HG03025 (cell line): Measurements from ENCODE around the gene CDH13.

Experiments used
- ATAC-seq: cut with Tn5 transposase; IDR thresholded peaks from one replicate; pipeline ENCODE4 v1.9.1; 2021; ENCODE audit warnings: mild to moderate bottlenecking, moderate library complexity; ENCODE audit not compliant: unreplicated experiment, low FRiP score

Gene CDH13

GRCh38 chr16:83793179-83793578, 1166.4 kb downstream of the CDH13 start:
- no peak for ATAC-seq

- ATAC-seq, result no peak
Measured at GRCh38 chr16:83794860-83795554, 1168.2 kb downstream of the CDH13 start.

- ATAC-seq, result no peak
Measured at GRCh38 chr16:83797013-83797412, 1170.2 kb downstream of the CDH13 start.

- no peak for ATAC-seq
Measured at GRCh38 chr16:83799336-83799735, 1172.6 kb downstream of the CDH13 start.

GRCh38 chr16:83802135-83802534, 1175.4 kb downstream of the CDH13 start:
- ATAC-seq, result no peak

GRCh38 chr16:83802554-83803205, 1175.9 kb downstream of the CDH13 start:
- ATAC-seq, result no peak

GRCh38 chr16:83803811-83804210, 1177.0 kb downstream of the CDH13 start:
- no peak for ATAC-seq

GRCh38 chr16:83804366-83804765, 1177.6 kb downstream of the CDH13 start:
- ATAC-seq, result no peak

GRCh38 chr16:83806036-83806435, 1179.3 kb downstream of the CDH13 start:
- no peak for ATAC-seq

- ATAC-seq, result no peak
Measured at GRCh38 chr16:83806731-83807130, 1180.0 kb downstream of the CDH13 start.

- no peak for ATAC-seq
Measured at GRCh38 chr16:83807327-83807709, 1180.5 kb downstream of the CDH13 start.

- ATAC-seq, result peak; percentile 94
Measured at GRCh38 chr16:83807710-83808572, 1181.2 kb downstream of the CDH13 start, which contains the start of gene HSBP1. Gene HSBP1, plus strand, starts transcription at chr16:83807978. Its CDS starts 99 bp downstream, at chr16:83808077.

GRCh38 chr16:83808573-83809014, 1181.8 kb downstream of the CDH13 start:
- no peak for ATAC-seq

GRCh38 chr16:83809092-83809491, 1182.3 kb downstream of the CDH13 start:
- no peak for ATAC-seq

- ATAC-seq, result no peak
Measured at GRCh38 chr16:83810901-83811300, 1184.1 kb downstream of the CDH13 start.

GRCh38 chr16:83813823-83814658, 1187.3 kb downstream of the CDH13 start:
- ATAC-seq, result no peak

- no peak for ATAC-seq
Measured at GRCh38 chr16:83814659-83814985, 1187.9 kb downstream of the CDH13 start.

- ATAC-seq, result no peak
Measured at GRCh38 chr16:83817022-83817421, 1190.3 kb downstream of the CDH13 start.

- no peak for ATAC-seq
Measured at GRCh38 chr16:83818276-83818675, 1191.5 kb downstream of the CDH13 start.

GRCh38 chr16:83819361-83819760, 1192.6 kb downstream of the CDH13 start:
- no peak for ATAC-seq
